Chondrocyte (in vitro differentiated cells): ENCODE data around the gene GPR148. TPM values are rescaled to one million over a fixed set of nuclear protein-coding genes. Genes with fewer than 3 reads are reported as not detected.

Experiments
- DNase-seq: peaks from one replicate; pipeline ENCODE4 v3.0.0; 2021; ENCODE audit warnings: mixed read lengths, low spot score
- H3K27ac Mint-ChIP-seq: one replicate; pipeline ENCODE4 v1.8.0; 2021; ENCODE audit warnings: mild to moderate bottlenecking, moderate library complexity, mixed read lengths; ENCODE audit not compliant: unreplicated experiment
- H3K27me3 Mint-ChIP-seq: 2 replicates; pipeline ENCODE4 v1.8.0; 2021; ENCODE audit warnings: low read depth, mixed read lengths
- H3K36me3 Mint-ChIP-seq: 2 replicates; pipeline ENCODE4 v1.8.0; 2021; ENCODE audit warnings: low read depth, mixed read lengths
- H3K4me1 Mint-ChIP-seq: 2 replicates; pipeline ENCODE4 v1.8.0; 2021; ENCODE audit warnings: low read depth, mild to moderate bottlenecking, mixed read lengths
- H3K4me3 Mint-ChIP-seq: one replicate; pipeline ENCODE4 v1.8.0; 2021; ENCODE audit warnings: mild to moderate bottlenecking, moderate library complexity, mixed read lengths; ENCODE audit not compliant: unreplicated experiment
- H3K9me3 Mint-ChIP-seq: 2 replicates; pipeline ENCODE4 v1.8.0; 2021; ENCODE audit warnings: low read depth, mixed read lengths
- total RNA-seq: library from RNA; stranded (reverse); gene quantifications from 3 replicates; pipeline ENCODE4 v1.2.1, GENCODE V29; 2021
- TF ChIP-seq, protein P1 (sequence below): fragments of 200-600 bp; sonication (generic); IDR thresholded peaks from 2 replicates; pipeline ENCODE4 v1.5.0; 2021; ENCODE audit warnings: antibody characterized with exemption, mild to moderate bottlenecking, moderate library complexity

The GPR148 gene
- total RNA-seq, 1 donor from 2014 or later, result not detected

- TF ChIP-seq, protein P1, sequence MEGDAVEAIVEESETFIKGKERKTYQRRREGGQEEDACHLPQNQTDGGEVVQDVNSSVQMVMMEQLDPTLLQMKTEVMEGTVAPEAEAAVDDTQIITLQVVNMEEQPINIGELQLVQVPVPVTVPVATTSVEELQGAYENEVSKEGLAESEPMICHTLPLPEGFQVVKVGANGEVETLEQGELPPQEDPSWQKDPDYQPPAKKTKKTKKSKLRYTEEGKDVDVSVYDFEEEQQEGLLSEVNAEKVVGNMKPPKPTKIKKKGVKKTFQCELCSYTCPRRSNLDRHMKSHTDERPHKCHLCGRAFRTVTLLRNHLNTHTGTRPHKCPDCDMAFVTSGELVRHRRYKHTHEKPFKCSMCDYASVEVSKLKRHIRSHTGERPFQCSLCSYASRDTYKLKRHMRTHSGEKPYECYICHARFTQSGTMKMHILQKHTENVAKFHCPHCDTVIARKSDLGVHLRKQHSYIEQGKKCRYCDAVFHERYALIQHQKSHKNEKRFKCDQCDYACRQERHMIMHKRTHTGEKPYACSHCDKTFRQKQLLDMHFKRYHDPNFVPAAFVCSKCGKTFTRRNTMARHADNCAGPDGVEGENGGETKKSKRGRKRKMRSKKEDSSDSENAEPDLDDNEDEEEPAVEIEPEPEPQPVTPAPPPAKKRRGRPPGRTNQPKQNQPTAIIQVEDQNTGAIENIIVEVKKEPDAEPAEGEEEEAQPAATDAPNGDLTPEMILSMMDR, result no peak
- H3K36me3 Mint-ChIP-seq, result no peaks in the 10 kb centered on the region
- no peak for DNase-seq
- no peaks in the 10 kb centered on the region for H3K4me1 Mint-ChIP-seq
- peaks cover 33% of the 10 kb centered on the region for H3K27me3 Mint-ChIP-seq
- no peaks in the 10 kb centered on the region for H3K9me3 Mint-ChIP-seq
- H3K4me3 Mint-ChIP-seq, result no peak overlapping the region
- no peak overlapping the region for H3K27ac Mint-ChIP-seq
These were observed 35.4 kb downstream of the GPR148 start for GRCh38 chr2:130764035-130764820.

- no peak overlapping the region for H3K27ac Mint-ChIP-seq
- no peak overlapping the region for H3K4me3 Mint-ChIP-seq
- TF ChIP-seq, protein P1, result no peak
- no peaks in the 10 kb centered on the region for H3K4me1 Mint-ChIP-seq
- no peaks in the 10 kb centered on the region for H3K9me3 Mint-ChIP-seq
- DNase-seq, result no peak
- H3K36me3 Mint-ChIP-seq, result no peaks in the 10 kb centered on the region
- peaks cover 32% of the 10 kb centered on the region for H3K27me3 Mint-ChIP-seq
These were observed 35.9 kb downstream of the GPR148 start for GRCh38 chr2:130764821-130765115.

- Mint-ChIP-seq H3K27me3 (peaks cover 33% of the 10 kb centered on the region), H3K9me3 (no peaks in the 10 kb centered on the region), H3K4me3 (no peak overlapping the region), H3K36me3 (no peaks in the 10 kb centered on the region), H3K27ac (no peak overlapping the region), H3K4me1 (no peaks in the 10 kb centered on the region)
- peak; percentile 43 for DNase-seq
- TF ChIP-seq, protein P1, result no peak
These were observed 36.6 kb downstream of the GPR148 start for GRCh38 chr2:130765464-130765863.

GRCh38 chr2:130766037-130766436, 37.2 kb downstream of the GPR148 start:
- peaks cover 28% of the 10 kb centered on the region for H3K27me3 Mint-ChIP-seq

DNA sequence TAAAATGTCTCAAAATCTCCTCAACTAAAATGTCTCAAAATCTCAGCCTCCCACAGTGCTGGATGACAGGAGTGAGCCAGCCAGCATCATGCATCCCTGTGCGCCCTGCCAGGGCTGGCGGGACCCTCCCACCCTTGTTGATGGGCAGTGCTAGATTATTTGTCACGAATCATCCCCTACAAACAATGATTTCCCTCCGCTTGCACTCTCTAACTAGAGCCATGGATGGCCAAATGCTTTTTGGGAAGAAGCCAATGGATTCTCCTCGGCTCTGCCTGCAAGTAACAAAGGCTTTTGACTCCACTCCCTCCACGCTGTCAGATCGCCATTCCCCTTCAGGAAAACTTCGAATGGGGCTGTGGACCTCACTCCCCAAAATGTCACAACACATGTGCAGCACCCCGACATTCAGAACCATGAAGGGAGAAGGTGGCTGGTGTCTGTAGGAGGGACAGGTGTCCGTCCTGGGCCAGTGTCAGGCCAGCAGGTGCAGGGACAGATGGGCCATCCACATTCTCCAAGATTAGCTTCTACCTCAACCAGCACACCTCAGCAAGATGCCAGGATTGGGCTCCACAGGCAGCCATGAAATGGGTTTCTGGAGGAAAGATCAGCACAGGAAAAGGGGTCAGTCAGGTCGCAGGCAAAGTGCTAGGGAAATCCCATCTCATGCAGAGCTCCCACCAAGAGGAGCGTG, 38.0 kb downstream of the GPR148 start:
- Mint-ChIP-seq H3K4me1 (no peaks in the 10 kb centered on the region), H3K36me3 (no peaks in the 10 kb centered on the region), H3K9me3 (no peaks in the 10 kb centered on the region), H3K4me3 (no peak overlapping the region), H3K27me3 (peaks cover 20% of the 10 kb centered on the region), H3K27ac (no peak overlapping the region)
- TF ChIP-seq, protein P1, result no peak
- DNase-seq, result peak; percentile 42

More at GRCh38 chr2:130766037-130766436, 37.2 kb downstream of the GPR148 start:
- no peaks in the 10 kb centered on the region for H3K4me1 Mint-ChIP-seq
- H3K9me3 Mint-ChIP-seq, result no peaks in the 10 kb centered on the region
- TF ChIP-seq, protein P1, result no peak
- no peaks in the 10 kb centered on the region for H3K36me3 Mint-ChIP-seq
- DNase-seq, result peak; percentile 32
- H3K27ac Mint-ChIP-seq, result no peak overlapping the region
- H3K4me3 Mint-ChIP-seq, result no peak overlapping the region
